HG03432 (cell line): ENCODE measurements around the gene AIG1.
"Not testable (repeated sequence)": the region's sequence is repeated elsewhere in the genome, so short reads cannot be mapped to it uniquely, and the experiment has no call there.

ENCODE experiments used
- ATAC-seq: cut with Tn5 transposase; IDR thresholded peaks from one replicate; pipeline ENCODE4 v1.9.1; 2021; ENCODE audit warnings: mild to moderate bottlenecking, moderate library complexity; ENCODE audit not compliant: unreplicated experiment

AIG1 gene

GRCh38 chr6:143223895-143224294, 163.2 kb downstream of the AIG1 start:
- ATAC-seq: no peak

GRCh38 chr6:143224516-143224915, 163.8 kb downstream of the AIG1 start:
- ATAC-seq: no peak

GRCh38 chr6:143225929-143226328, 165.2 kb downstream of the AIG1 start:
- no peak for ATAC-seq

- ATAC-seq: no peak
These were observed 167.0 kb downstream of the AIG1 start for GRCh38 chr6:143227675-143228074.

GRCh38 chr6:143229400-143229799, 168.7 kb downstream of the AIG1 start:
- ATAC-seq: no peak

GRCh38 chr6:143232849-143233248, 172.2 kb downstream of the AIG1 start:
- ATAC-seq: peak; percentile 69

- no peak for ATAC-seq
These were observed 173.0 kb downstream of the AIG1 start for GRCh38 chr6:143233554-143234285.

- ATAC-seq: no peak
These were observed 174.0 kb downstream of the AIG1 start for GRCh38 chr6:143234734-143235133.

- no peak for ATAC-seq
These were observed 175.6 kb downstream of the AIG1 start for GRCh38 chr6:143236151-143236798.

- ATAC-seq: no peak
These were observed 177.6 kb downstream of the AIG1 start for GRCh38 chr6:143238306-143238705.

- ATAC-seq: no peak
These were observed 180.4 kb downstream of the AIG1 start for GRCh38 chr6:143241111-143241510.

GRCh38 chr6:143241911-143242310, 181.2 kb downstream of the AIG1 start:
- ATAC-seq: no peak

- no peak for ATAC-seq
These were observed 183.1 kb downstream of the AIG1 start for GRCh38 chr6:143243786-143244185.

GRCh38 chr6:143245656-143246055, 185.0 kb downstream of the AIG1 start:
- no peak for ATAC-seq

- not testable (repeated sequence) for ATAC-seq
These were observed 185.6 kb downstream of the AIG1 start for GRCh38 chr6:143246166-143246775.

GRCh38 chr6:143247586-143247985, 186.9 kb downstream of the AIG1 start:
- ATAC-seq: no peak

- ATAC-seq: no peak
These were observed 187.7 kb downstream of the AIG1 start for GRCh38 chr6:143248359-143248758.

- no peak for ATAC-seq
These were observed 190.6 kb downstream of the AIG1 start for GRCh38 chr6:143251288-143251687.

GRCh38 chr6:143252961-143253360, 192.3 kb downstream of the AIG1 start:
- no peak for ATAC-seq

GRCh38 chr6:143253586-143253985, 192.9 kb downstream of the AIG1 start:
- ATAC-seq: no peak

- no peak for ATAC-seq
These were observed 198.3 kb downstream of the AIG1 start for GRCh38 chr6:143258945-143259344.

- ATAC-seq: no peak
These were observed 200.2 kb downstream of the AIG1 start for GRCh38 chr6:143260857-143261256.
